ENCODE results near the gene KMT2C. TPM values are rescaled to one million over a fixed set of nuclear protein-coding genes. Genes with fewer than 3 reads are reported as not detected.

Gene KMT2C
- total and polyA plus RNA-seq, 2 of the 13 experiments (the other 11 are each of a cell fraction or from before 2014, with no cell fraction given), result 7.1 to 14.4 TPM

- TF ChIP-seq LRRFIP1 (CRISPR knock-in tag; conservative IDR thresholded peaks at IDR 0.05), result no peak
- no peak for TF ChIP-seq ZSCAN5A (CRISPR knock-in tag; IDR thresholded peaks at IDR 0.05; ENCODE audit: borderline replicate concordance)
- no peak for TF ChIP-seq ELF4 (CRISPR knock-in tag; IDR thresholded peaks at IDR 0.05; ENCODE audit: borderline replicate concordance)
- TF ChIP-seq ZNF589 (CRISPR knock-in tag; conservative IDR thresholded peaks at IDR 0.05), result no peak
- peak; percentile 36; the same call in 1 of the 2 replicates for TF ChIP-seq MXD1 (CRISPR knock-in tag; IDR thresholded peaks at IDR 0.05)
- TF ChIP-seq ZNF562 (CRISPR knock-in tag; IDR thresholded peaks at IDR 0.05; ENCODE audit: borderline replicate concordance), result no peak; the same call in 1 of the 2 replicates
- TF ChIP-seq HOXA5 (CRISPR knock-in tag; IDR thresholded peaks at IDR 0.05), result no peak
- no peak for TF ChIP-seq SMC3 (IDR thresholded peaks at IDR 0.05; ENCODE audit: low read length)
- TF ChIP-seq ISL2 (CRISPR knock-in tag; IDR thresholded peaks at IDR 0.05), result no peak
- peak; percentile 40 for TF ChIP-seq PHF8 (CRISPR knock-in tag; IDR thresholded peaks at IDR 0.05)
- TF ChIP-seq ZKSCAN1 (IDR thresholded peaks at IDR 0.05; ENCODE audit: low read length), result no peak
- TF ChIP-seq ZSCAN21 (CRISPR knock-in tag; IDR thresholded peaks at IDR 0.05; ENCODE audit: borderline replicate concordance), result 0 out of 2 replicates have a peak, but pooled peaks have one; percentile 40
- no peak for TF ChIP-seq ZNF839 (CRISPR knock-in tag; IDR thresholded peaks at IDR 0.05; ENCODE audit: borderline replicate concordance)
- no peak for TF ChIP-seq JARID2 (CRISPR knock-in tag; IDR thresholded peaks at IDR 0.05; ENCODE audit: insufficient replicate concordance)
- TF ChIP-seq ZNF792 (CRISPR knock-in tag; IDR thresholded peaks at IDR 0.05), result peak; percentile 22; the same call in 1 of the 2 replicates
- TF ChIP-seq RFX5 (IDR thresholded peaks at IDR 0.05; ENCODE audit: low read depth, low read length), result peak; percentile 54; the same call in 1 of the 2 replicates
- no peak for TF ChIP-seq RFX1 (IDR thresholded peaks at IDR 0.05)
- TF ChIP-seq ZNF740 (CRISPR knock-in tag; IDR thresholded peaks at IDR 0.05), result peak; percentile 60; the same call in 1 of the 2 replicates
- TF ChIP-seq SALL2 (CRISPR knock-in tag; IDR thresholded peaks at IDR 0.05), result 0 out of 2 replicates have a peak, but pooled peaks have one; percentile 23
- no peak for TF ChIP-seq TCF7L2 (IDR thresholded peaks at IDR 0.05; ENCODE audit: low read depth, low read length)
- TF ChIP-seq ZNF770 (CRISPR knock-in tag; IDR thresholded peaks at IDR 0.05), result peak; percentile 52
- TF ChIP-seq PCBP2 (optimal IDR thresholded peaks at IDR 0.05; ENCODE audit: low read depth, low read length, poor library complexity, severe bottlenecking), result no peak
These were observed 518 bp upstream of the KMT2C start (continued) for GRCh38 chr7:152436111-152436930.
